GM19438 (cell line): ENCODE results near the gene IFNLR1.

Source experiments
- ATAC-seq: cut with Tn5 transposase; IDR thresholded peaks from one replicate; pipeline ENCODE4 v1.9.1; 2021; ENCODE audit warnings: low read depth; ENCODE audit not compliant: unreplicated experiment

The IFNLR1 gene

GRCh38 chr1:24126672-24127023 lies 60.4 kb downstream of the IFNLR1 start:
- no peak for ATAC-seq

DNA sequence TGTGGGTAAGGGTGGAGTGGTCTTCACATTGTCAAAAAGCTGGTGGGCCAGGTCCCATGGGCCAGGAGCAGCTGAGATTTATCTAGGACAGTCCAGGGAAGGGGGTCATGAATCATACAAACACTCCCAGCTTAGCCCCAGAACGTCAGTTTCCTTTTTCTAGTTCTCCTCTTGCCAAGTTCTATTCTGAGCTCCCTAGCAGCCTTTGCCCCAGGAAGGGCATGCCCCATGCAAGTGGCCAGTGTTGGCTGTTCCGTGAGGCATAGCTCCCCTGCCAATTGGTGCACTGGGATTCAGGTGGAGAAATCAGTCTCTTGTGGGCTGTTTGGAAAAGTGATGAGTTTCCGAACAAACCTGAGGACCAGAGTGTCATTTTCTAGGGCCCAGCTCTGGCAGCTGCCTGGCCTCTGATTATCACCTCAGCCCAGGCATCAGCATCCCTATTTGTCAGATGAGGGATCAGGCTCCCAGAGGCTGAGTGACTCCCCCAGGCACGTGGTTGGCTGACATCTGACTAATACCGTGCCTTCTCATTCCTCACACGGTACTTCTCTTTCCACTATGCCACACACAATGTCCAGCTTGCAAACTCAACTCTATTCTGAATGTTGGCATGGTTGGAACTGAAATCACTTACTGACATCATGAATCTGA lies 60.9 kb downstream of the IFNLR1 start:
- no peak for ATAC-seq

DNA sequence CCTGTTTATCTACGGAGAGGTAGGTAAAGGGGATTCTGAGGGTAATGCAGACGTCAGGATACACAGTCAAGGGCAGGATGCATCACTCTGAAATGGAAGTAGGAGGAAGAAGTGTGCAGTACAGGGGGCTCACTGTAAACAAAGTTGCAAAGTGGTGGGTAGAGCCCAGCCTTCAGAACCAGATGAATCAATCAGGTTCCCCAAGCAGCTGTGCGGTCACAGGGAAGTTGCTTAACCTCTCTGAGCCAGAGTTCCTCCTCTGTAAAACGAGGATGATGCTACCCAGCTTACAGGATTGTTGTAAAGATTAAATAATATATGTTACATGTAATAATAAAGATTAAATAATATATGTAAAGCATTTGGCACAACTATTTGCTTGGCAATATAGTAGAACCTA lies 61.6 kb downstream of the IFNLR1 start:
- no peak for ATAC-seq

DNA sequence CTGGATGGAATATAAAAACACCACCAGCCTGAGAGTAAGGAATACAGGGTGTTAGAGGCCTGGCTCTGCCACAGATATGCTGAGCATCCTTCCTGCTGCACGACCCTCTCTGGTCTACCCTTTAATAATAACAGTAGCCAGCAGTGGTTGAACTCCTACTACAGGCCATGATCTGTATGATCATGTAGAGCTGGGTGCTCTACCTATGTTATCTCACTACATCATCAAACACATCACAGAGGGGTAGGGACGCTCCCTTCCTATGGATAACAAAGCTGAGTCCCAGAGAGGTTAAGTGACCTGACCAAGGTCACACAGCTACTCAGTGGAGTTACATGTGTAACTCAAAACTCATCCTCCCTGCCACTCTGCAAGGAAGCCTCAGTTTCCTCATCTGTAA lies 62.1 kb downstream of the IFNLR1 start:
- ATAC-seq: no peak

DNA sequence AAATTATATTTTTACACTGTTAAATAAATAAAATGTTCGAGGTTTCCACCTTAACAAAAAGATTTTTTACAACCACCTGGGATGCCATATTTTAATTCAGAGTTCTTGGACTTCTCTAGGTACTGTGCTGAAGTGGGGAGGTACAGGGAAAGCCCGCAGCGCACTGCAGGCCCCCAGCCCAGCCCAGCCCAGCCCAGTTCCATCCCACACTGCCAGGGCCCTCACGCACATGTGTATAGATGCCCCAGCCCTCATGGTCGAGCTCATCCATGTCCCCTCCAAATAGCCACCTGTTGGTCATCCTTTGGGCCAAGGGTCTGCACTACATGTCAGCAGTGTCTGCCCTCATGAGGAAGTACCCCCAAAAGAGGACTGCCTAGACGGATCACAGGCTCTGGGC lies 63.5 kb downstream of the IFNLR1 start:
- no peak for ATAC-seq

- no peak for ATAC-seq
Measured at GRCh38 chr1:24122776-24123175, 64.3 kb downstream of the IFNLR1 start.

GRCh38 chr1:24121406-24121805 lies 65.7 kb downstream of the IFNLR1 start:
- no peak for ATAC-seq

DNA sequence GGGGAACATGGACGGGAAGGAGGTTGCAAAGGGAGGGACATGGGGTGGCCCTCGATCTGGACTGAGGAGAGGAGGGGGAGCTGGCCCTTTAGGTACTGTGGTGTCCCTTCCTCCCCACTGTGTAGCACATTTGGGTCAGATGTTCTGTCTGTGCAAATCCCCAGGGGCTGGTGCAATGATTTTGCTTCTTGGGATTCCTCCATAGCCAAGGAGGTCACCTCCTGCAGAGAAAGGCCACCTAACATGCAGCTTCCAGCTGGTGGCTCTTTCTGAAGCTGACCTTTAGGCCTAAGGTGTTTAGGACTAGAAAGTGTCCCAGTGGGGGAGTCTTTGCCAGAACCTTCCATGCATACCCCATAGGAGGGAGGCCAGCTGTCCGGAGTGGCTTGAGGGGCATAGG lies 66.1 kb downstream of the IFNLR1 start:
- ATAC-seq: no peak

DNA sequence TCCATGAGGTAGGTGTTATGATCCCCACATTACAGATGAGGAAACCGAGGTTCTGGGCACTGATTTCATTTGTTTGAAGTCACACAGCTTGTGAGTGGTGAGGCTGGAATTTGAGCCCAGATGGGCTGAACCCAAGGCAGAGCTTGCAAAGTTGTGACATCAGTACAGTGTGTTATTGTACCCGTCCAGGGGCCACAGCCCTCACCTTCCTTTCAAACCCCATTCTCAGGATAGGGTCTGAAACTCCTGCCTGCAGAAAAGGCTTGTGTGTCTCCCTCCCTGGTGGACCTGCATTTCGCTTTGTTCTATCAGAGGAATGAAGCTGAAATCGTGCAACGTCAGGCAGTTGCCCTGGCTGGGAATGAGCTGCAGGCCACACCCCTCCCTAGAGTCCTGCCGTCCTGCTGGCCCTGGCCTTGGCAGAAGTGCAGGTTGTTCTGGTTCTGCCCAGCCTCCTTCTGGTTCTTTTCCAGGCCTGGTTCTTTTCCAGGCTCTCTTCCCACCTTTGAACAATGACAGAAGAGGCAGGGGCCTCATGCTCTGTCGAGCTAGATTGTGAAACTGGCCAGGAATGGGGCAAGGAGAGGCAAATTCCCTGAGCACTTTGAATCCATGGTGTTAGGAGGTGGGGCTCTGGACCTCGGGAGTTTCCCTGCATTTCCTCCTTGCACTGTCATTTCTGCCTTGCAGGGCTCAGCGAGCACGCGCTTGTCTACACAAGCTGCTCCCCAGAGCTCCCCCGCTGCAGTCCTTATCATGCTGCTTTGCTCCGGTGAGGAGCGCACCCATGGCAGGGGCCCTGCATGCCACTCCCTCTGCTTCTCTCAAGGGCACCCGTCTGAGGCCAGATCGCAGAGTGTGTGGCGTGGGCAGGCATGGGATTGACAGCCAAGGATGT lies 67.0 kb downstream of the IFNLR1 start:
- ATAC-seq: no peak

GRCh38 chr1:24119489-24119858 lies 67.6 kb downstream of the IFNLR1 start:
- no peak for ATAC-seq

DNA sequence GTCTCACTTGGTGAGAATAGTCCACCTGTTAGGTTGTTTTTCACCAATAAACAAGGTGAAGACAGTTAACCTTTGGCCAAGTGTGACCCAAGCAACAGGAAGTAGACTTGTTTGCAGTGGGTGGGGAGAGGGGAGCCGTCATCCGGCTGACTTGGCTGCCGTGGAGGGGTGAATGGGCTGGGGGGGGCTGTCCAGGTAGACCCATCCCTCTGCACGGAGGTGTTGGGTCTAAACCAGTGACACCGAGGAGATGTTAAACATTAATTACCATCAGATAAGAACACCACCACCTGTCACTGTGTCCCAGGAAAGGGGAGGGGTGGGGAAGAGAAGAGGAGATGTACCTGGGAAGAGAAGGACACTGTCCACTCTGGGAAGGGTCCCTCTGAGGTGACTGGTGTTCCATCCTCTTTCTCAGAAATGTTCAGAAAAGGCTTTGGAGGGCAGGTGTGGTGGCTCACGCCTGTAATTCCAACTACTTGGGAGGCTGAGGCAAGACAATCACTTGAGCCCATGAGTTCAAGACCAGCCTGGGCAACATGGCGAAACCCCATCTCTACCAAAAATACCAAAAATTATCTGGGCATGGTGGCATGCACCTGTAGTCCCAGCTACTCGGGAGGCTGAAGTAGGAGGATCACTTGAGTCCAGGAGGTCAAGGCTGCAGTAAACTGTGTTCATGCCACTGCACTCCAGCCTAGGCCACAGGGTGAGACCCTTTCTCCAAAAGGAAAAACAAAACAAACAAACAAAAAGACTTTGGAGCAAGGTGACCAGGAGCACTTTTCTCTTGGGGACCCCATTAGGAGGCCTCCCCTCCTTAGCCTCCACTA lies 68.5 kb downstream of the IFNLR1 start:
- ATAC-seq: no peak

- ATAC-seq: no peak
Measured at GRCh38 chr1:24117722-24118409, 69.2 kb downstream of the IFNLR1 start.

DNA sequence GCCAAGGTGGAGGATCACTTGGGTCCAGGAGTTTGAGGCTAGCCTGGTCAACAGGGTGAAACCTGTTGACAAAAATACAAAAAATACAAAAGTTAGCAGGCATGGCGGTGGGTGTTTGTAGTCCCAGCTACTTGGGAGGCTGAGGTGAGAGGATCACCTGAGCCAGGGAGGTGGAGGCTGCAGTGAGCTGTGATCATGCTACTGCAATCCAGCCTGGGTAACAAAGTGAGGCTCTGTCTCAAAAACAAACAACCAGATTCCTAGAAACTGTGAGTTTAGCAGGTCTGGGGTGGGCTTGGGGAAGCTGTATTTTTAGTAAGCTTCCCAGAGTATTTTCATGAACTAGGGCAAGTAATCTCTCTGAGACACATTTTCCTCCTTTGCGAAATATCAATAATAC lies 70.0 kb downstream of the IFNLR1 start:
- no peak for ATAC-seq

GRCh38 chr1:24114753-24115152 lies 72.3 kb downstream of the IFNLR1 start:
- ATAC-seq: no peak

- ATAC-seq: no peak
Measured at GRCh38 chr1:24113641-24114033, 73.5 kb downstream of the IFNLR1 start.

- no peak for ATAC-seq
Measured at GRCh38 chr1:24111996-24112779, 74.9 kb downstream of the IFNLR1 start, which contains the start of gene MYOM3. TSS of gene MYOM3 (minus strand) at chr1:24112135. CDS start at chr1:24108636, 3,499 bp downstream.

DNA sequence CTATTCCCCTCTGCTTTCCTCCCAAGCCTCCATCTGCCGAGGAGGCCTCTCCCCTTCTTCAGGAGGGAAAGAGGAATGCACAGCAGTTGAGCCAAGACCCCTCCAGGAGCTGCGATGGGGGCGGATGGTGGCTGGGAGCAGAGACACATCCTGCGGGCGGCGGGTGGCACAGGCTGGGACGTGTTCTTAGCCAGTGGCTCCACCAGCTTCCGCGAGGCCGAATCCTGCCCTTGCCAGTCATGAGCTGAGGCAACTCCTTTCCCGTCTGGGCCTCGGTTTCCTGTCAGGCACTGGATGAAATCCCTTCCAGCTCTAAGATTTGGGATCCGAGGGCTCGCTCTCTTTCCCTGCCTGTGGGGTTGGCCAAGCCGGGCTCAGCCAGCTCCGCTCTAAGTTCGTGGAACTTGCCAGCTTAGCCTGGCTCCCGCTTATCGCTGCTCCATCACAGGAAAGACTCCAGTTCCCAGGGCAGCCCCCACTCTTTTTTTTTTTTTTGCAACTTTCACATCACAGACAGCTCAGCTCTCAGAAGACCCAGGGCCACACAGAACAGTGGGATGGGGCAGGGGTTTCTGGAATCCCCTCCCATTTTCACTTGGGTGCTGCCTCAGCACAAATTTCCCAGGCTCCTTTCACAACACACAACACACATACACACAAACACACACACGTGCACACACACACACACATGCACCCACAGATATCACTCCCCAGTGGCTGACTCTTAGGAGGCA lies 75.7 kb downstream of the IFNLR1 start:
- no peak for ATAC-seq

GRCh38 chr1:24110642-24111261 lies 76.3 kb downstream of the IFNLR1 start:
- no peak for ATAC-seq
